Activated CD4-positive, alpha-beta T cell treated with anti-CD3 and anti-CD28 coated beads, Interleukin-2, amount 50 U/mL, for 1 hour (primary cell): Measurements from ENCODE around the gene OMP.
"Not testable (repeated sequence)": the region's sequence is repeated elsewhere in the genome, so short reads cannot be mapped to it uniquely, and the experiment has no call there.

ENCODE experiments used
- DNase-seq: peaks from one replicate; pipeline ENCODE4 v3.0.0-alpha.2; 2020

The OMP gene

GRCh38 chr11:77102246-77103210 is at the start of gene OMP:
OMP (plus strand) TSS chr11:77102840; CDS start chr11:77102840, 0 bp downstream.
- no peak for DNase-seq

GRCh38 chr11:77053217-77054015 is 49.2 kb upstream of the OMP start:
- no peak for DNase-seq

GRCh38 chr11:77054084-77054483 is 48.6 kb upstream of the OMP start:
- no peak for DNase-seq

- DNase-seq = no peak
Measured at GRCh38 chr11:77055101-77055561, 47.5 kb upstream of the OMP start.

- no peak for DNase-seq
Measured at GRCh38 chr11:77055913-77056312, 46.7 kb upstream of the OMP start.

- no peak for DNase-seq
Measured at GRCh38 chr11:77056814-77057402, 45.7 kb upstream of the OMP start.

- no peak for DNase-seq
Measured at GRCh38 chr11:77057938-77058474, 44.6 kb upstream of the OMP start.

- no peak for DNase-seq
Measured at GRCh38 chr11:77058900-77059299, 43.7 kb upstream of the OMP start.

- DNase-seq = no peak
Measured at GRCh38 chr11:77059806-77060205, 42.8 kb upstream of the OMP start.

GRCh38 chr11:77060234-77060633 is 42.4 kb upstream of the OMP start:
- no peak for DNase-seq

- not testable (repeated sequence) for DNase-seq
Measured at GRCh38 chr11:77061258-77061657, 41.4 kb upstream of the OMP start.

- no peak for DNase-seq
Measured at GRCh38 chr11:77062924-77063323, 39.7 kb upstream of the OMP start.

- DNase-seq = no peak
Measured at GRCh38 chr11:77063407-77063806, 39.2 kb upstream of the OMP start.

GRCh38 chr11:77063861-77064260 is 38.8 kb upstream of the OMP start:
- no peak for DNase-seq

GRCh38 chr11:77064648-77065217 is 37.9 kb upstream of the OMP start:
- no peak for DNase-seq

GRCh38 chr11:77065878-77066228 is 36.8 kb upstream of the OMP start:
- no peak for DNase-seq

GRCh38 chr11:77066229-77067042 is 36.2 kb upstream of the OMP start, which contains the start of gene CAPN5:
CAPN5 (plus strand) TSS chr11:77066971; CDS start chr11:77084887, 17,916 bp downstream.
- DNase-seq = peak; percentile 82

- no peak for DNase-seq
Measured at GRCh38 chr11:77067861-77068443, 34.7 kb upstream of the OMP start.

GRCh38 chr11:77068457-77069335 is 33.9 kb upstream of the OMP start:
- no peak for DNase-seq

GRCh38 chr11:77069336-77069968 is 33.2 kb upstream of the OMP start:
- no peak for DNase-seq
